ENCODE measurements around the gene MAGEB17.
"Not testable (repeated sequence)": the region's sequence is repeated elsewhere in the genome, so short reads cannot be mapped to it uniquely, and the experiment has no call there.

MAGEB17 gene

GRCh38 chrX:16156692-16157331 lies 10.5 kb upstream of the MAGEB17 start:
- DNase-seq (ENCODE audit: low read depth in 2 of 2): no peak

- no peak for DNase-seq (ENCODE audit: low read depth in 2 of 2)
Measured at GRCh38 chrX:16160729-16161128, 6.6 kb upstream of the MAGEB17 start.

GRCh38 chrX:16161173-16161572 lies 6.1 kb upstream of the MAGEB17 start:
- DNase-seq (ENCODE audit: low read depth in 2 of 2): not testable (repeated sequence)

GRCh38 chrX:16162391-16162790 lies 4.9 kb upstream of the MAGEB17 start:
- DNase-seq (ENCODE audit: low read depth in 2 of 2): no peak

GRCh38 chrX:16164748-16165147 lies 2.5 kb upstream of the MAGEB17 start:
- no peak for DNase-seq (ENCODE audit: low read depth in 2 of 2)

GRCh38 chrX:16171039-16171438 lies 3.8 kb downstream of the MAGEB17 start:
- no peak for DNase-seq (ENCODE audit: low read depth in 2 of 2)

GRCh38 chrX:16171944-16172343 lies 4.7 kb downstream of the MAGEB17 start:
- DNase-seq (ENCODE audit: low read depth in 2 of 2): no peak

- no peak for DNase-seq (ENCODE audit: low read depth in 2 of 2)
Measured at GRCh38 chrX:16172391-16172790, 5.1 kb downstream of the MAGEB17 start.

- DNase-seq (ENCODE audit: low read depth in 2 of 2): no peak
Measured at GRCh38 chrX:16175329-16176061, 8.2 kb downstream of the MAGEB17 start.

- DNase-seq (ENCODE audit: low read depth in 2 of 2): no peak
Measured at GRCh38 chrX:16177260-16177659, 10.0 kb downstream of the MAGEB17 start.

GRCh38 chrX:16183843-16184242 lies 16.6 kb downstream of the MAGEB17 start:
- not testable (repeated sequence) for DNase-seq (ENCODE audit: low read depth in 2 of 2)

GRCh38 chrX:16185725-16186136 lies 18.4 kb downstream of the MAGEB17 start:
- DNase-seq (ENCODE audit: low read depth in 2 of 2): no peak

GRCh38 chrX:16186380-16187007 lies 19.2 kb downstream of the MAGEB17 start:
- DNase-seq (ENCODE audit: low read depth in 2 of 2): no peak

GRCh38 chrX:16187024-16187760 lies 19.9 kb downstream of the MAGEB17 start:
- no peak for DNase-seq (ENCODE audit: low read depth in 2 of 2)

GRCh38 chrX:16188687-16189086 lies 21.4 kb downstream of the MAGEB17 start:
- no peak for DNase-seq (ENCODE audit: low read depth in 2 of 2)

GRCh38 chrX:16191605-16192004 lies 24.3 kb downstream of the MAGEB17 start:
- no peak for DNase-seq (ENCODE audit: low read depth in 2 of 2)

GRCh38 chrX:16196829-16197228 lies 29.5 kb downstream of the MAGEB17 start:
- DNase-seq (ENCODE audit: low read depth in 2 of 2): no peak

- no peak for DNase-seq (ENCODE audit: low read depth in 2 of 2)
Measured at GRCh38 chrX:16199343-16199742, 32.1 kb downstream of the MAGEB17 start.

GRCh38 chrX:16202943-16203342 lies 35.7 kb downstream of the MAGEB17 start:
- DNase-seq (ENCODE audit: low read depth in 2 of 2): no peak

GRCh38 chrX:16204538-16204937 lies 37.3 kb downstream of the MAGEB17 start:
- no peak for DNase-seq (ENCODE audit: low read depth in 2 of 2)

- no peak for DNase-seq (ENCODE audit: low read depth in 2 of 2)
Measured at GRCh38 chrX:16205840-16206239, 38.6 kb downstream of the MAGEB17 start.

- DNase-seq (ENCODE audit: low read depth in 2 of 2): no peak
Measured at GRCh38 chrX:16207634-16208033, 40.4 kb downstream of the MAGEB17 start.
